ENCODE results near the gene CIART. TPM values are rescaled to one million over a fixed set of nuclear protein-coding genes. Genes with fewer than 3 reads are reported as not detected.
A peak's percentile ranks its signal among the peaks of the same experiment; 100 is the strongest.

Gene CIART
- total RNA-seq, 2 donors from 2014 or later = 0.66 to 1.3 TPM

- Histone ChIP-seq H3K27ac (no peak within 1 kb of the TSS), H3K36me3 (replicated peaks in 1 of 2; ENCODE audit: insufficient read depth in 1 of 2, low read depth in 2 of 2) (no peaks in the 10 kb centered on the region), H3K27me3 (no peaks in the 10 kb centered on the region), H3K4me3 (no peak within 1 kb of the TSS), H3K9me3 (no peaks in the 10 kb centered on the region), H3K4me1 (peaks cover 28% of the 10 kb centered on the region)
- no peak for TF ChIP-seq CTCF (IDR thresholded peaks at IDR 0.05)
- TF ChIP-seq POLR2A (IDR thresholded peaks at IDR 0.05) = no peak
- 45 to 56% methylated on average over 13 of the region's 13 CpGs for WGBS, 2 donors
- intact Hi-C loops (cut with DNase I) = no loop called here
- no peak for DNase-seq
- no peak for ATAC-seq
Measured at GRCh38 chr1:150257624-150258585, 24.4 kb upstream of the CIART start, which contains the start of gene CA14. TSS of gene CA14 (plus strand) at chr1:150257774. CDS start at chr1:150258129, 355 bp downstream.

GRCh38 chr1:150259217-150259616 is 23.1 kb upstream of the CIART start:
- H3K36me3 ChIP-seq (replicated peaks in 1 of 2; ENCODE audit: insufficient read depth in 1 of 2, low read depth in 2 of 2) = no peaks in the 10 kb centered on the region
- H3K4me3 ChIP-seq = no peak overlapping the region
- intact Hi-C loops (cut with DNase I) = no loop called here
- no peak for TF ChIP-seq CTCF (IDR thresholded peaks at IDR 0.05)
- no peak for TF ChIP-seq POLR2A (IDR thresholded peaks at IDR 0.05)
- H3K27me3 ChIP-seq = no peaks in the 10 kb centered on the region
- ATAC-seq (no peak), DNase-seq (no peak)
- 41 to 50% methylated on average over 4 of the region's 4 CpGs for WGBS, 2 donors
- peak overlapping the region in 3 of 4 donors; percentile 42 to 75 (median 58) for H3K27ac ChIP-seq
- H3K4me1 ChIP-seq = peaks cover 28% of the 10 kb centered on the region
- H3K9me3 ChIP-seq = no peaks in the 10 kb centered on the region

GRCh38 chr1:150259758-150260669 is 22.3 kb upstream of the CIART start:
- DNase-seq (peak; percentile 61 to 85 (median 78)), ATAC-seq (peak; percentile 72)
- WGBS, 2 donors = 8 to 14% methylated on average over 11 of the region's 11 CpGs
- peaks cover 28% of the 10 kb centered on the region for H3K4me1 ChIP-seq
- H3K27me3 ChIP-seq = no peaks in the 10 kb centered on the region
- peak overlapping the region; percentile 42 to 75 (median 58) for H3K27ac ChIP-seq
- peaks cover 0 to 2% of the 10 kb centered on the region in 2 donors for H3K36me3 ChIP-seq (replicated peaks in 1 of 2; ENCODE audit: insufficient read depth in 1 of 2, low read depth in 2 of 2)
- H3K9me3 ChIP-seq = no peaks in the 10 kb centered on the region
- TF ChIP-seq POLR2A (IDR thresholded peaks at IDR 0.05) = peak in 2 of 3 donors; percentile 10 to 22
- TF ChIP-seq CTCF (IDR thresholded peaks at IDR 0.05) = no peak
- intact Hi-C loops (cut with DNase I) = no loop called here
- H3K4me3 ChIP-seq = no peak overlapping the region

GRCh38 chr1:150261367-150261766 is 21.0 kb upstream of the CIART start:
- no peak overlapping the region for H3K4me3 ChIP-seq
- intact Hi-C loops (cut with DNase I) = no loop called here
- no peak overlapping the region for H3K27ac ChIP-seq
- 75 to 100% methylated on average over 2 to 6 of the region's 6 CpGs for WGBS, 2 donors
- H3K4me1 ChIP-seq = peaks cover 20% of the 10 kb centered on the region
- no peak for DNase-seq
- TF ChIP-seq POLR2A (IDR thresholded peaks at IDR 0.05) = no peak
- no peak for TF ChIP-seq CTCF (IDR thresholded peaks at IDR 0.05)
- ATAC-seq = no peak
- H3K9me3 ChIP-seq = no peaks in the 10 kb centered on the region
- H3K27me3 ChIP-seq = no peaks in the 10 kb centered on the region
- H3K36me3 ChIP-seq (replicated peaks in 1 of 2; ENCODE audit: insufficient read depth in 1 of 2, low read depth in 2 of 2) = peaks cover 0 to 6% of the 10 kb centered on the region in 2 donors
